NB4 (cell line): Measurements from ENCODE around the gene TCL1A.

Experiments
- CTCF ChIP-seq: IDR thresholded peaks from one replicate; pipeline ENCODE4 v1.5.1; 2012; ENCODE audit warnings: low read depth, low read length
- MAX ChIP-seq: IDR thresholded peaks from 2 replicates; pipeline ENCODE4 v1.6.1; 2011; ENCODE audit warnings: low read depth, low read length
- MYC ChIP-seq: IDR thresholded peaks from 2 replicates; pipeline ENCODE4 v1.6.1; 2011; ENCODE audit warnings: low read depth, low read length
- POLR2A ChIP-seq: IDR thresholded peaks from 2 replicates; pipeline ENCODE4 v1.6.1; 2011; ENCODE audit warnings: mild to moderate bottlenecking; ENCODE audit not compliant: insufficient read length; ENCODE audit errors: extremely low read depth

- no peak for TF ChIP-seq CTCF
- no peak for TF ChIP-seq POLR2A
- no peak for TF ChIP-seq MAX
- TF ChIP-seq MYC: no peak
Measured at GRCh38 chr14:95741781-95742180, 27.9 kb upstream of the TCL1A start.
